Parathyroid adenoma (tissue), 2 donors: ENCODE data around the gene ACSL6.

ENCODE experiments used
- H2AFZ ChIP-seq: fragments of 300-600 bp; sonication (generic); one replicate; pipeline ENCODE4 v1.7.0; 2017; ENCODE audit warnings: antibody characterized with exemption, mild to moderate bottlenecking
- H3K27ac ChIP-seq: fragments of 300-600 bp; sonication (generic); one replicate; pipeline ENCODE4 v1.7.0; 2017
- H3K27me3 ChIP-seq: fragments of 300-600 bp; sonication (generic); one replicate; pipeline ENCODE4 v1.7.0; 2017; ENCODE audit warnings: low read length; ENCODE audit not compliant: control insufficient read depth, insufficient read depth
- H3K36me3 ChIP-seq: fragments of 300-600 bp; sonication (generic); one replicate; pipeline ENCODE4 v1.7.0; 2017; ENCODE audit warnings: low read length; ENCODE audit not compliant: control insufficient read depth, insufficient read depth
- H3K4me1 ChIP-seq: fragments of 300-600 bp; sonication (generic); one replicate; pipeline ENCODE4 v1.7.0; 2017; ENCODE audit warnings: control low read depth
- H3K4me2 ChIP-seq: fragments of 300-600 bp; sonication (generic); one replicate; pipeline ENCODE4 v1.7.0; 2017; ENCODE audit warnings: low read length
- H3K4me3 ChIP-seq: fragments of 300-600 bp; sonication (generic); one replicate; pipeline ENCODE4 v1.7.0; 2017; ENCODE audit warnings: low read depth, low read length
- H3K79me2 ChIP-seq: fragments of 300-600 bp; sonication (generic); one replicate; pipeline ENCODE4 v1.7.0; 2017; ENCODE audit warnings: control low read depth
- H3K9ac ChIP-seq: fragments of 300-600 bp; sonication (generic); one replicate; pipeline ENCODE4 v1.7.0; 2017; ENCODE audit warnings: mild to moderate bottlenecking
- H3K9me3 ChIP-seq: fragments of 300-600 bp; sonication (generic); one replicate; pipeline ENCODE4 v1.7.0; 2017; ENCODE audit warnings: low read length; ENCODE audit not compliant: control insufficient read depth
- CTCF ChIP-seq: fragments of 300-600 bp; sonication (generic); IDR thresholded peaks from one replicate; pipeline ENCODE4 v1.7.0; 2017; ENCODE audit warnings: antibody characterized with exemption, mild to moderate bottlenecking
- donor health status: primary hyperparathyroidism.

ACSL6 gene

GRCh38 chr5:132000241-132000490, 11.3 kb downstream of the ACSL6 start:
- Histone ChIP-seq H3K36me3 (no peaks in the 10 kb centered on the region), H3K4me3 (no peak overlapping the region), H3K9me3 (no peaks in the 10 kb centered on the region), H3K79me2 (peaks cover 15% of the 10 kb centered on the region), H2AFZ (no peak overlapping the region), H3K4me1 (peaks cover 11% of the 10 kb centered on the region), H3K27ac (no peak overlapping the region), H3K27me3 (no peaks in the 10 kb centered on the region), H3K4me2 (no peak overlapping the region), H3K9ac (no peak overlapping the region)
- no peak for TF ChIP-seq CTCF

- peaks cover 11% of the 10 kb centered on the region for H3K4me1 ChIP-seq
- H3K9me3 ChIP-seq = no peaks in the 10 kb centered on the region
- no peaks in the 10 kb centered on the region for H3K36me3 ChIP-seq
- no peak overlapping the region for H3K9ac ChIP-seq
- no peak overlapping the region for H3K4me2 ChIP-seq
- no peak overlapping the region for H2AFZ ChIP-seq
- no peak for TF ChIP-seq CTCF
- H3K4me3 ChIP-seq = no peak overlapping the region
- no peaks in the 10 kb centered on the region for H3K27me3 ChIP-seq
- H3K79me2 ChIP-seq = peaks cover 15% of the 10 kb centered on the region
- H3K27ac ChIP-seq = no peak overlapping the region
Measured at GRCh38 chr5:131999441-132000240, 11.8 kb downstream of the ACSL6 start.

GRCh38 chr5:131999041-131999440, 12.4 kb downstream of the ACSL6 start:
- Histone ChIP-seq H3K36me3 (no peaks in the 10 kb centered on the region), H3K27me3 (no peaks in the 10 kb centered on the region), H3K79me2 (peaks cover 12% of the 10 kb centered on the region), H3K4me1 (peaks cover 11% of the 10 kb centered on the region), H3K4me2 (no peak overlapping the region), H3K27ac (no peak overlapping the region), H3K9ac (no peak overlapping the region), H3K9me3 (no peaks in the 10 kb centered on the region), H2AFZ (no peak overlapping the region), H3K4me3 (no peak overlapping the region)
- no peak for TF ChIP-seq CTCF

- Histone ChIP-seq H2AFZ (no peak overlapping the region), H3K79me2 (peaks cover 12% of the 10 kb centered on the region), H3K4me2 (no peak overlapping the region), H3K4me1 (peaks cover 11% of the 10 kb centered on the region), H3K27me3 (no peaks in the 10 kb centered on the region), H3K4me3 (no peak overlapping the region), H3K36me3 (no peaks in the 10 kb centered on the region), H3K9ac (no peak overlapping the region), H3K27ac (no peak overlapping the region), H3K9me3 (no peaks in the 10 kb centered on the region)
- no peak for TF ChIP-seq CTCF
Measured at GRCh38 chr5:131998431-131999040, 12.9 kb downstream of the ACSL6 start.

GRCh38 chr5:131997727-131998117, 13.7 kb downstream of the ACSL6 start:
- Histone ChIP-seq H3K27ac (no peak overlapping the region), H3K4me2 (no peak overlapping the region), H3K4me1 (peaks cover 11% of the 10 kb centered on the region), H3K36me3 (no peaks in the 10 kb centered on the region), H3K79me2 (peaks cover 12% of the 10 kb centered on the region), H3K27me3 (no peaks in the 10 kb centered on the region), H3K4me3 (no peak overlapping the region), H3K9ac (no peak overlapping the region), H3K9me3 (no peaks in the 10 kb centered on the region), H2AFZ (no peak overlapping the region)
- no peak for TF ChIP-seq CTCF
